ENCODE results near the gene CCDC57. TPM values are rescaled to one million over a fixed set of nuclear protein-coding genes. Genes with fewer than 3 reads are reported as not detected.

CCDC57 gene
- total and polyA plus RNA-seq, 4 donors = 5.4 to 19.1 (median 11.7) TPM

GRCh38 chr17:82113422-82113821 is 99.2 kb downstream of the CCDC57 start:
- no peak for TF ChIP-seq REST (IDR thresholded peaks at IDR 0.05)
- TF ChIP-seq YY1 (IDR thresholded peaks at IDR 0.05) = no peak
- TF ChIP-seq HNF4A (conservative IDR thresholded peaks at IDR 0.05) = no peak
- no peak for TF ChIP-seq SP1 (IDR thresholded peaks at IDR 0.05)
- no peak for TF ChIP-seq FOXA1 (IDR thresholded peaks at IDR 0.05)
- no peak for TF ChIP-seq HNF4G (IDR thresholded peaks at IDR 0.05)
- TF ChIP-seq EGR1 (IDR thresholded peaks at IDR 0.05; ENCODE audit: low read depth in 2 of 2) = no peak
- no peak for TF ChIP-seq ZBTB33 (IDR thresholded peaks at IDR 0.05)
- TF ChIP-seq RXRA (IDR thresholded peaks at IDR 0.05) = no peak
- TF ChIP-seq FOXA2 (IDR thresholded peaks at IDR 0.05) = no peak
- no peak for TF ChIP-seq MAX (IDR thresholded peaks at IDR 0.05)
- no peak for TF ChIP-seq JUND (IDR thresholded peaks at IDR 0.05)
- TF ChIP-seq ATF3 (IDR thresholded peaks at IDR 0.05) = no peak
- no peaks in the 10 kb centered on the region for H3K27me3 ChIP-seq (ENCODE audit: control insufficient read depth in 4 of 4, insufficient read depth in 4 of 4, low read length in 3 of 4)
- DNase-seq (ENCODE audit: low spot score) = no peak
- peak overlapping the region; percentile 89 to 93 for H3K27ac ChIP-seq (ENCODE audit: low read depth in 1 of 2, low read length in 2 of 2)
- WGBS = 96% methylated on average over 9 of the region's 9 CpGs
- H3K9ac ChIP-seq (ENCODE audit: low read depth in 1 of 2, low read length in 2 of 2) = peak overlapping the region in 1 of 2 donors; percentile 43
- H3K9me3 ChIP-seq (ENCODE audit: control insufficient read depth in 4 of 4, low read length in 3 of 4) = no peaks in the 10 kb centered on the region
- peaks cover 19 to 77% (median 48%) of the 10 kb centered on the region in 4 donors for H3K4me1 ChIP-seq (ENCODE audit: control insufficient read depth in 4 of 4, insufficient read depth in 4 of 4, low read length in 3 of 4)
- no peak overlapping the region for H3K4me3 ChIP-seq (ENCODE audit: low read depth in 1 of 3, low read length in 3 of 3)
- H3K36me3 ChIP-seq (ENCODE audit: control insufficient read depth in 4 of 4, insufficient read depth in 3 of 4, low read depth in 1 of 4, low read length in 3 of 4) = no peaks in the 10 kb centered on the region

- Histone ChIP-seq H3K27ac (ENCODE audit: low read depth in 1 of 2, low read length in 2 of 2) (peak overlapping the region; percentile 89 to 93), H3K36me3 (ENCODE audit: control insufficient read depth in 4 of 4, insufficient read depth in 3 of 4, low read depth in 1 of 4, low read length in 3 of 4) (no peaks in the 10 kb centered on the region), H3K27me3 (ENCODE audit: control insufficient read depth in 4 of 4, insufficient read depth in 4 of 4, low read length in 3 of 4) (no peaks in the 10 kb centered on the region), H3K4me1 (ENCODE audit: control insufficient read depth in 4 of 4, insufficient read depth in 4 of 4, low read length in 3 of 4) (peaks cover 14 to 78% (median 47%) of the 10 kb centered on the region in 4 donors), H3K4me3 (ENCODE audit: low read depth in 1 of 3, low read length in 3 of 3) (no peak overlapping the region), H3K9me3 (ENCODE audit: control insufficient read depth in 4 of 4, low read length in 3 of 4) (no peaks in the 10 kb centered on the region), H3K9ac (ENCODE audit: low read depth in 1 of 2, low read length in 2 of 2) (peak overlapping the region in 1 of 2 donors; percentile 83)
- 40% methylated on average over 6 of the region's 6 CpGs for WGBS
- DNase-seq (ENCODE audit: low spot score) = no peak
- TF ChIP-seq HNF4A (conservative IDR thresholded peaks at IDR 0.05) (peak; percentile 49 to 60), REST (IDR thresholded peaks at IDR 0.05) (peak; percentile 57), GABPA (IDR thresholded peaks at IDR 0.05 in 1 of 2, conservative IDR thresholded peaks at IDR 0.05 in 1 of 2) (no peak), ATF3 (IDR thresholded peaks at IDR 0.05) (no peak), EGR1 (IDR thresholded peaks at IDR 0.05; ENCODE audit: low read depth in 2 of 2) (no peak), RAD21 (IDR thresholded peaks at IDR 0.05) (no peak), CTCF (IDR thresholded peaks at IDR 0.05; ENCODE audit: low read depth, low read length, missing input control) (no peak), FOXA1 (IDR thresholded peaks at IDR 0.05) (peak; percentile 53), MAX (IDR thresholded peaks at IDR 0.05) (peak; percentile 31), NR2F2 (IDR thresholded peaks at IDR 0.05) (no peak), FOXA2 (IDR thresholded peaks at IDR 0.05) (peak; percentile 31), ZBTB33 (IDR thresholded peaks at IDR 0.05) (no peak)
These were observed 99.7 kb downstream of the CCDC57 start for GRCh38 chr17:82112914-82113311.

All from liver (tissue), 9 donors.